ES-I3 (cell line): ENCODE results near the gene PRM2.

Experiments
- H3K36me3 ChIP-seq: 2 replicates; pipeline ENCODE4 v1.6.1; 2013; ENCODE audit warnings: mild to moderate bottlenecking, low read length, control low read depth, moderate library complexity; ENCODE audit not compliant: insufficient read depth
- H3K4me1 ChIP-seq: 2 replicates; pipeline ENCODE4 v1.6.1; 2013; ENCODE audit warnings: mild to moderate bottlenecking, control low read depth, low read length; ENCODE audit not compliant: insufficient read depth
- H3K9ac ChIP-seq: 2 replicates; pipeline ENCODE4 v1.6.1; 2013; ENCODE audit warnings: low read depth, mild to moderate bottlenecking, low read length, moderate library complexity
- H3K9me3 ChIP-seq: 2 replicates; pipeline ENCODE4 v1.6.1; 2013; ENCODE audit warnings: mild to moderate bottlenecking, low read length, moderate library complexity; ENCODE audit not compliant: control insufficient read depth, insufficient read depth

Gene PRM2

DNA sequence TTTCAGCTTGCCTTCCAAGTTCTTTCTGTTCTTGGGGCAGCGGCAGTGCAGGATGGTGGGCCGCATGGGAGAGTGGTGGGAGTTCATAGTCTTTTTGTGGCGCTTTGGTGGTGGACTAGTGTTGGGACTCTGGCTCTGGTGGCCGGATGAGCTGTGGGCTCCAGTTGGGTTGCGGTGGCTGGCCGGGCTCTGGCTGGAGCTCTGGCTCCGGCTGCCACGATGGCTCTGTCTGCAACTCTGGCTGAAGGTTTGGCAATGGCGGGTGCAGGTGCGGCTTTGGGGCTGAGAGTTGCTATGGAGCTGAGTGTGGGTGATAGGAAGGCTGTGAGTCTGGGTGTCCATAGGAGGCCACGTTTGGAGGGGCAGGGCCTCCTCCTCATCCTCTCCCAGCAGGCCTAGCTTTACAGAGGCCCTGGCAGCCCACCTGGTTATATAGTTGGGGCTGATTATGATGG is 7.3 kb downstream of the PRM2 start, which contains the start of gene TNP2:
TSS of gene TNP2 (minus strand) at position 405 of the 455 bp plus-strand sequence. CDS start at position 342, 63 bp downstream.
- H3K9me3 ChIP-seq: no peaks in the 10 kb centered on the region
- peaks cover 6% of the 10 kb centered on the region; the same call in 1 of the 2 replicates for H3K4me1 ChIP-seq
- no peak within 1 kb of the TSS for H3K9ac ChIP-seq
- no peaks in the 10 kb centered on the region for H3K36me3 ChIP-seq

DNA sequence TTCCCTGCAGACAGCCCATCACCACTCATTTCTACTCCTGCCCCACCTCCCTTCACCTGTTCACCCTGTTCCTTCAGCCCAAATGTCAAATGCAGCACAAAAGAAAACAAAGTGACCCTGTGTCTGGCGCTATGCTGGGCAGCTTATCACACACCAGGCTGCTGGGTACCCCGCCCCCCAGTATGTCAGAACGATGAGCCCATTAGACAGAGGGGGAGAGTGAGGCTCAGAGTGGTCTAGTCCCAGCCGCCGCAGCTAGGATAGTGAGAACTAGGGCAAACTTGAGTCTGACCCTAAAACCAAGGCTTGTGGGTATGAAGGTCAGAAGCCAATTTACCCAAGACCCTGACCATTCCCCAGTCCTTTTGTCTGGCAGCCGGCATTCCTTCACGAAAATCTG is 11.2 kb downstream of the PRM2 start:
- H3K9me3 ChIP-seq: no peaks in the 10 kb centered on the region
- H3K9ac ChIP-seq: no peak overlapping the region
- peaks cover 9% of the 10 kb centered on the region for H3K4me1 ChIP-seq
- no peaks in the 10 kb centered on the region for H3K36me3 ChIP-seq

DNA sequence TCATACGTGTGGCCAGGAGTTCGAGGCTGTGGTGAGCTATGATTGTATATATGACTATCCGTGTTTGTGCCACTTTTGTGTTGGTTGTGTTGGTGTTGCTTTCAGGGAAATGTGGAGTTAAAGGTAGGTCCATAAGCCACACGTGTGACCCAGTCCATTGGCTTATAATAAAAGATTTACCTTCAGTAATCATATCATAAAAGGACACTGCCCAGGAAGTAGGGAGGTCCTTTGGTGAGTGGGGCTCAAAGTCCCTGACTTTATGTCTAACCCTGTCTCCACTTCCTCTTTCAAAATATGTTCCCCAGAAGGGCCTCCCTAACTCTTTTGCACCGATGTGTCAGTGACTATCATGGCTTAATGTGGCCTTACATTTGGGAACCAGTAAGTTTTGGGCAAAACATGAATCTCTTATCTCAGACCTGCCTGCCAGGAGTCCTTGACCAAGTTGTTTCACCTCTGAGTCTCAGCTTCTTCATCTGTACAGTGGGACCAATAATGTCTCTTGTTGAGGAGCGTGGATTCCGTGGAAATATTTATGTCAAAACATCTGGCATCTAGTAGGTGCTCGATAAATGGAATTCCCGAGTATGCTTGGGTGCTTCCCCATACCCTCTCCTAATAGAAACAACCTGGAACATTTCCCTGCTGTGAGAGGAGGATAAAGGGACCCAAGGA is 12.0 kb downstream of the PRM2 start:
- Histone ChIP-seq H3K4me1 (peaks cover 11% of the 10 kb centered on the region), H3K36me3 (no peaks in the 10 kb centered on the region), H3K9ac (no peak overlapping the region), H3K9me3 (no peaks in the 10 kb centered on the region)

DNA sequence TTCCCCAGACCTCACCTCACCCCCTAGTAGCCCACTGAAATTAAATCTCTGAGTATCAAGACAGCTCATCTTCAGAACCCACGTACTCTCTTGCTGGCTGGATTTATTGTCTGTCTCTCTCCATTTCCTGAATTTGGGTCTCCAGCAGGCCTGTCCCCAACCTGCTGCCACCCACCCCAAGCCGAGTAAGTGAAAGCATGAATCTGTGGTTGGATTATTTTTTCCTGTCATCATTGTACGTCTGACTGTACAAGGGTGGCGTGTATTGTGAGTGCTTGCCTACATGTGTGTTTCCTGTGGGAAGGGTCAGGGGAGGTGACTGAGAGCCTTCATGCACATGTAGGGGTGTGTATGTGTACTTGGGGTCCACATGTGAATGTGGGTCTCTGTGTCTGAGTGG is 12.5 kb downstream of the PRM2 start:
- Histone ChIP-seq H3K36me3 (no peaks in the 10 kb centered on the region), H3K9me3 (no peaks in the 10 kb centered on the region), H3K4me1 (peaks cover 11% of the 10 kb centered on the region), H3K9ac (no peak overlapping the region)

DNA sequence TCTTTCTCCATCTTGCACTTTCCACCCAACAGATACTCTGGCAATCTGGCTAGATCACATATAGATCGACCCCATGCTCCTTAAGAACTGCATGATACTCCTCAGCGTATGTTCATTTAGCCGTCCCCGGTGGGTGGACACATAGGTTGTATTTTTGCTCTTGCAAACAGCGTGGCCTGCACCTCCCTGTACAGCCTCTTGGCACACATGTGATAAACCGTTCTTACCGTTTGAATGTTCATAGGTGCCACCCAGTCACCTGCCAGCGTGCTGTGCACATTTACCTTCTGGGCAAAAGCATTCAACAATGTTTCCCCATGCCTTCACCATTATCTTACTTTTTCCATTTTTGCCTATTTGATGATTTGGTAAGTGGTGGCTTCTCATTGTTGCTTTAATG is 13.4 kb downstream of the PRM2 start:
- Histone ChIP-seq H3K36me3 (no peaks in the 10 kb centered on the region), H3K9me3 (no peaks in the 10 kb centered on the region), H3K9ac (no peak overlapping the region), H3K4me1 (peaks cover 11% of the 10 kb centered on the region)

DNA sequence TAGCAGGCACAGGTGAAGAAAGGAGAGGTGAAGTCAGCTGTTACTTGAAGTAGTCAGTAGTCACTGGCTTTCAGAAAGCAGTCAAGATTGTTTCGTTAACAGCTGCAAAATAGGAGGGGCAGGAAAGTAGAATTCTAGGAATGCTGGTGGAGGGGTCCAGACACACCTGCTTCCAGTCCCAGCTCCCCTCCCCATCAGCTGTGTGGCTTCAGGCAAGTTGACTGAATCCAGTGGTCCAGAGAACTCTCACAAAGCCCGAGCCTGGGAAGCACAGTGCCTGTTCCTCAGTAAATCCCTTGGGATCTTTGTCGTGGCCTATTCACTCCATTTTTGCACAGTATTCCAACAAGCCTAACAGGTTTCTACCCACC is 15.7 kb downstream of the PRM2 start:
- no peaks in the 10 kb centered on the region for H3K36me3 ChIP-seq
- H3K9ac ChIP-seq: no peak overlapping the region
- H3K9me3 ChIP-seq: no peaks in the 10 kb centered on the region
- peaks cover 14% of the 10 kb centered on the region for H3K4me1 ChIP-seq

DNA sequence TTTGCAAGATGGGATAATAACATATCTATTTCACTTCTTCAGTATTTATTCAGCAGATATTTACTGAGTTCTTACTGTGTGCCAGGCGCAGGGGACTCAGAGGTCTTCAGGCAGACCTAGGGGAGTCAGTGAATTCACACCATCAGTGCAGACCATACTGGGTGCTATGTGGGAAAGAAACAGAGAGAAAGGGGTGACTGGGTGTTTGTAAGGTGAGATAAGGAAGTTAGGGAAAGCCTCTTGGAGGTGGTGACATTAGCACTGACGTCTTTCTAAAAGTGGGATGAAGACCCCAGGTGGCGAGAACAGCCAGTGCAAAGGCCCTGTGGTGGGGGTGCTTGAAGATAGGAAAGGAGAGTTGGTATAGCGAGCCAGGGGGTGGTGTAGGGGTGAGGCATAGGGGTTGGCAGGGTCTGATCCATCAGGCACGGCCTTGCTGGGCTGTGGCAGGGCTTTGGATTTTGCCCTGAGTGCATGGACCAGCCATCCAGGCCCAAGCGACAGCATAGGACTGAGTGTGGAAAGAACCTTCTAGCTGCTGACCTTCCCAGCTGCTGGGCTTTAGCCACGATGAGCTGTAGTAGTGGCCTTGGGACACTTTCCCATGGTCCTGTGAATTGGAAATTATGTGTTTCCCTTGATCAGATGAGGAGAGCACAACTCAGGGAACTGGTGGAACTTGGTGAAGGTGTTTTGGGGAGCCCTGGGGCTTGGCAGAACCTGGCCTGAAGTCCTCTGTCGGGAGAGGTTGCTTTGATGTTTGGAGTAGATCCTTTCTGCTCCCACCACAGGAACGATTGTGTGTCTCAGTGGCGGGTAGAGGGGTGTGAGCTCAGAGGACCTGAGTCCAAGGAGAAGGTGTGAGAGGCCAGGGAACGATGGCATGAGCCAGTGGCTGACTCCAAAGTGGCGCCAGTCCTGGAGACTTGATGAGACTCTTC is 16.4 kb downstream of the PRM2 start:
- peaks cover under 1% of the 10 kb centered on the region; the same call in 1 of the 2 replicates for H3K36me3 ChIP-seq
- H3K9me3 ChIP-seq: no peaks in the 10 kb centered on the region
- H3K9ac ChIP-seq: no peak overlapping the region
- peaks cover 14% of the 10 kb centered on the region for H3K4me1 ChIP-seq

DNA sequence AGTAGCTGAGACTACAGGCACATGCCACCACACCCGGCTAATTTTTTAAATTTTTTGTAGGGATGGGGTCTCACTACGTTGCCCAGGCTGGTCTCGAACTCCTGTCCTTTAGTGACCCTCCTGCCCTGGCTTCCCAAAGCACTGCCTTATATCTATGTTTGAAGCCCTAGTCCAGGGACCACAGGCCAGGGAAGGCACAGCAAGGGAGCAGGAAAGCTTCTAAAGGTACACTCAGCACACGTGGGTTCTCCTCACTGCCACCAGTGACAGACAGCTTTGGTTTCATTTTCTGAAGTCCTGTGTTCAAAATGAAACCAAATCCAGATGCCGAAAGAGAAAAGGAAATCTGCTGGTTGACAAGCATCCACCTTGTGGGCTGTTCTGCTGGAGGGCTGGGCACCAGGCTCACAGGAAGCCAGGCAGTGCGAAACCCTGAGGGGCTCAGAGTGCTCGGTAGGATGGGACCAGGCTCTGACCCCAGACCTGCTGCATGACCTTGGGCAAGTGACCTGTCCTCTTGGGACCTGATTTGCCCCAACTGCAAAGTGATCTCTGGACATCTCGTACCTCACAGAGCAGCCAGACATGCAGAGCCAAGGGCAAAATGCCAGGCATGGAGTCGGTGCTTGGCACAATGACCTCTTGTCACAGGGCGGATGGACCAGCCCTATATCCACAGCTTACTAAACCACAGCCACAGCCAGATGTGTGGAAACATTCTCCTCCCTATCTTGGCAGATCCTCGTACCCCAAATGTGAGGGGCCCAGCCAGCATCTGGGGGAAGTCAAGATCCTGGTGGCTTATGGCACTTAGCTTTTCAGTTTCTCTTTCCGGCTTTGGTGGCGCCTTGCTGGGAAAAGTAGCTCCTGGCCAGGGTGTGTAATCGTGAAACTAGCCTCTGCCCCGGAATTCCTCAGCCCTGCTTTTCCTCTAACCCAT is 17.5 kb downstream of the PRM2 start:
- Histone ChIP-seq H3K9me3 (no peaks in the 10 kb centered on the region), H3K36me3 (peaks cover 8% of the 10 kb centered on the region), H3K9ac (no peak overlapping the region), H3K4me1 (peaks cover 17% of the 10 kb centered on the region)

DNA sequence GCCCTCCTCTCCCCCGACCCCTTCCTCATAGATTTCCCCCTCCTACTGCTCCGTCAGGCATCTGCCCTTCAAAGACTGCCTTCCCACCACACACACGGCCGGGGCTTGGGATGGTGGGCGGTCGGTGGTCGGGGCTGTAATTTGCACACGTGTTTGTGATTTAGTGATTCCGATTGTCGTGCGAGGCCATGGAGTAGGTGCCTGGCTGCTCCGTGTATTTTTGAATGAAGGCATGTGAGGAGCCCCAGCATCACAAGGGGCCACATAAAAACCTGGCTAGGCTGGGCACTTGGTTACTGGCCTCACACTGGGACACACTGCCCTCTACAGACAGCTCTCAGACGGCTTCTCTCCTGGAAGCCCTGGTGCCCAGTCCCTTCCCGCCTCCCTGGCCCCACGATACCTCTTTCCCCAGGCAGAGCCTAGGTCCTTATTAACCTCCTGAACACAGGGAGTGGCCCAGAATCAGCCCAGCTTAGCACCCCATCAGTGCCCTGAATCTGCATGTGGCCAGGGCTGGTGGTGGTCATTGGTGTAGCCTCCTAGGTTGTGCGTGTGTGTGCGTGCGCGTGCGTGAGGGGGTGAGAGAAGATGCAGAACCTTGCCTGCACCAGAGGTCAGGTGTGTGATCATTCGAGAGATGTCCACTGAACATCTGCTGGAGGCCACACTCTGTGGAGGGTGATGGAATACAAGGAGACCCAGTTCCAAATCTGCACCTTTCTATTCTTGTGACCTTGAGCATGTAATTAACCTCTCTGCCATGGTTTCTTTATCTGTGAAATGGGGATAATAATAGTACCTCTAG is 18.9 kb downstream of the PRM2 start:
- H3K4me1 ChIP-seq: peaks cover 24% of the 10 kb centered on the region
- peak overlapping the region; percentile 79 for H3K9ac ChIP-seq
- H3K36me3 ChIP-seq: peaks cover 11% of the 10 kb centered on the region
- no peaks in the 10 kb centered on the region for H3K9me3 ChIP-seq

DNA sequence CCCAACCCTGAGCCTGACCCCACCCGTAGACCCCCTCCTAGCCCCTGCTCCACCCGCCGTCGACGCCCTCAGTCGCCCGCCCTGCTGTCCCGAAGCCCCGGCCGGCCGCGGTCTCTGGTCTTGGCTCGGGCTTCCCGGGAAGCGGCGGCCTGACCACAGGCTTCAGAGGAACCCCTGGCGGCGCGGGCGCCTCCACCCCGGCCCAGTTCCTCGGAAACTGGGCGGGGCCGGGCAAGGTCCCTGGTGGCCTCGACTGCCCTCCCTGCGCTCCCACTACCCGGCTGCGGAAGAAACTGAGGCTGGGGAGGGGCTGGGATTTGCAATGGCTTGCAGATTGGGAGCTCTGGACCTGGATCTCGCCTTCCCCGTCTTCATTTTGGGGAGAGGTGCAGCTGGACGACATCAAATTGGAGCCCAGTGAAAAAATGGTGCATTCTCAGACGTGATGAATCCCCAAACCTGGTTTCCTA is 19.6 kb downstream of the PRM2 start:
- H3K9ac ChIP-seq: peak overlapping the region; percentile 79
- H3K36me3 ChIP-seq: peaks cover 11% of the 10 kb centered on the region
- H3K4me1 ChIP-seq: peaks cover 24% of the 10 kb centered on the region
- no peaks in the 10 kb centered on the region for H3K9me3 ChIP-seq

DNA sequence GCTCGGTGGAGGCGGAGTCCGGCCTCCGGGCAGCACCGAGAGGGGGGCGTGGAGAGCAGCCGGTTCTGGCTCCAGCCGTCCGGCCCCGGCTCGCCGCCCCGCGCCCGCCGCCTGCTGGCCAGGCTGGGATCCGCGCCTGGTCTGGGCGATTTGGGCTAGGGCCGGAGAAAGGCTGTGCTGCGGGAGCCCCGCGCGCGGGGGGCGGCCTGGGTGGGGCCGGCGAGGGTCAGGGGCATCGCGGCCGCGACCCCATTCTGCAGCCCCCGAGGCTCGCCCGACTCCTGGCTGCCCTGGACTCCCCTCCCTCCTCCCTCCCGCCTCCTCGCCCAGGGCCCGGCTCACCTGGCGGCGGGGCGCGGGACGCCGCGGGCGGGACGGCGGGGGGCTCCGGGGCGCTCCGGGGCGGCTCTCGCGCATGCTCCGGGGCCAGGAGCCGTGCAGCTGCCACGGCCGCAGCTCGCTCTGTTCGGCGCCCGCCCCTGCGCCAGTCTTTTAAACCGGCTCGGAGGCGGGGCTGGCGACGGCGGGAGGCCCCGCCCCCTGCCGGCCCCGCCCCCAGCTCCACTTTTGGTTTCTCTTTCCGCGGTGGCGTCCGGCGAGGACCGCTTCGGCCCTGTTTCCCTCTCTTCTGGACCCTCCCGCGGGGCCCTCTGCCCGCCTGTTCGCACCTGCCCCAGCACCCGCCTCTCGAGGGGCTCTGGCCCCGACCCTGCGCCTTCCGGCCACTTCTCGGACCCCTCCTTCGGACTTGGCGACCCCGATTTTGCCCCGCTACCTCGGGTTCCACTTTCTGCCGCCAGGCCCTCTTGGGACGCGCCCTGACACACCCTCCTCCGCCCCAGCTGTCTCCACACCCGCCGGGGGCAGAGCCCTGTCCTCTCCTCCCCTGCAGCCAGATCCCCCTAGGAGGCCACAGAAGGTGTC is 20.3 kb downstream of the PRM2 start, which contains the start of gene SOCS1:
TSS of gene SOCS1 (minus strand) at position 468 of the 924 bp plus-strand sequence. CDS start 726 bp downstream, outside the sequence.
- peaks cover 11% of the 10 kb centered on the region for H3K36me3 ChIP-seq
- H3K9ac ChIP-seq: peak within 1 kb of the TSS; percentile 79
- H3K9me3 ChIP-seq: no peaks in the 10 kb centered on the region
- H3K4me1 ChIP-seq: peaks cover 23% of the 10 kb centered on the region

DNA sequence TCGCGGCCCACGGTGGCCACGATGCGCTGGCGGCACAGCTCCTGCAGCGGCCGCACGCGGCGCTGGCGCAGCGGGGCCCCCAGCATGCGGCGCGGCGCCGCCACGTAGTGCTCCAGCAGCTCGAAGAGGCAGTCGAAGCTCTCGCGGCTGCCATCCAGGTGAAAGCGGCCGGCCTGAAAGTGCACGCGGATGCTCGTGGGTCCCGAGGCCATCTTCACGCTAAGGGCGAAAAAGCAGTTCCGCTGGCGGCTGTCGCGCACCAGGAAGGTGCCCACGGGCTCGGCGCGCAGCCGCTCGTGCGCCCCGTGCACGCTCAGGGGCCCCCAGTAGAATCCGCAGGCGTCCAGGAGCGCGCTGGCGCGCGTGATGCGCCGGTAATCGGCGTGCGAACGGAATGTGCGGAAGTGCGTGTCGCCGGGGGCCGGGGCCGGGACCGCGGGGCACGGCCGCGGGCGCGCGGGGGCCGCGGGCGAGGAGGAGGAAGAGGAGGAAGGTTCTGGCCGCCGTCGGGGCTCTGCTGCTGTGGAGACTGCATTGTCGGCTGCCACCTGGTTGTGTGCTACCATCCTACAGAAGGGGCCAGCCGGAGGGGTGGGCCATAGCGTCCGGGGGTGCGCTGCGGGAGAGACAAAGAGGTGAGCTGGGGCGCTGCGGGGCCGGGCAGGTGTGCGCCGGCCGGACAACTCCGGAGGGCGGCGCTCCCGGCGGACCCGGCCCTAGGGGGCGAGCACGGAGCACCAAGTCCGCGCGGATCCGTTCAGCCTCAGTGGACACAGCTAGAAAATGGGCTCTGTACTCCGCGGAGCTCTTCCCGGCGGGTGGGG is 21.2 kb downstream of the PRM2 start:
- Histone ChIP-seq H3K9ac (peak overlapping the region; percentile 79), H3K4me1 (peaks cover 16% of the 10 kb centered on the region)

More for the DNA sequence above, 21.2 kb downstream of the PRM2 start:
- Histone ChIP-seq H3K36me3 (peaks cover 11% of the 10 kb centered on the region), H3K9me3 (no peaks in the 10 kb centered on the region)
